Caco-2 (cell line): Measurements from ENCODE around the gene APOL4. TPM values are rescaled to one million over a fixed set of nuclear protein-coding genes. Genes with fewer than 3 reads are reported as not detected.

Experiments
- BruUV-seq: library from RNA; stranded (reverse); fragments of 400-500 nt; replicated peaks from 2 replicates; lab custom pipeline; 2021; lab: Mats Ljungman, UMichigan
- CTCF ChIA-PET: fragments of 300-600 bp; sonication (Branson Sonifier 250); formaldehyde crosslinking; loops from one replicate; lab custom pipeline; 2022; ENCODE audit warnings: antibody characterized with exemption; lab: Charles Lee
- POLR2A ChIA-PET: fragments of 300-600 bp; sonication (Branson Sonifier 250); formaldehyde crosslinking; loops from one replicate; lab custom pipeline; 2022; ENCODE audit warnings: antibody characterized with exemption; lab: Charles Lee
- DNase-seq, 2 experiments: peaks; one replicate each; pipeline versions ENCODE4 v3.0.0 to v3.0.0-alpha.2; 2020 to 2022
- H3K27me3 ChIP-seq: replicated peaks from 2 replicates; pipeline ENCODE4 v1.6.0; 2011; ENCODE audit warnings: low read length; ENCODE audit not compliant: control insufficient read depth, insufficient read depth
- H3K36me3 ChIP-seq: 2 replicates; pipeline ENCODE4 v1.5.1; 2011; ENCODE audit warnings: low read length; ENCODE audit not compliant: control insufficient read depth, insufficient read depth
- H3K4me1 ChIP-seq: fragments of 250-450 bp; sonication (Bioruptor Pico); 2 replicates; pipeline ENCODE4 v1.5.1; 2020; ENCODE audit warnings: mild to moderate bottlenecking
- H3K4me3 ChIP-seq: 2 replicates; pipeline ENCODE4 v1.5.1; 2011; ENCODE audit warnings: low read depth, mild to moderate bottlenecking, control low read depth, low read length
- H3K9me3 ChIP-seq: fragments of 250-450 bp; sonication (Bioruptor Pico); 2 replicates; pipeline ENCODE4 v1.5.1; 2020; ENCODE audit warnings: mild to moderate bottlenecking, moderate library complexity
- H3K27ac Mint-ChIP-seq: one replicate; pipeline ENCODE4 v1.8.0; 2022; ENCODE audit warnings: mixed read lengths; ENCODE audit not compliant: unreplicated experiment
- H3K27me3 Mint-ChIP-seq: one replicate; pipeline ENCODE4 v1.8.0; 2022; ENCODE audit warnings: mixed read lengths; ENCODE audit not compliant: insufficient read depth, unreplicated experiment
- H3K36me3 Mint-ChIP-seq: one replicate; pipeline ENCODE4 v1.8.0; 2022; ENCODE audit warnings: mild to moderate bottlenecking, mixed read lengths; ENCODE audit not compliant: insufficient read depth, unreplicated experiment
- H3K4me1 Mint-ChIP-seq: one replicate; pipeline ENCODE4 v1.8.0; 2022; ENCODE audit warnings: low read depth, mixed read lengths; ENCODE audit not compliant: unreplicated experiment
- H3K4me3 Mint-ChIP-seq: one replicate; pipeline ENCODE4 v1.8.0; 2022; ENCODE audit warnings: mild to moderate bottlenecking, moderate library complexity, mixed read lengths; ENCODE audit not compliant: unreplicated experiment
- H3K9me3 Mint-ChIP-seq: one replicate; pipeline ENCODE4 v1.8.0; 2022; ENCODE audit warnings: mixed read lengths; ENCODE audit not compliant: unreplicated experiment
- CTCF ChIP-seq, 2 experiments: fragments of 200-600 bp in 1 of 2; IDR thresholded peaks; 1 replicate in 1 of 2; 2 replicates in 1 of 2; pipeline versions ENCODE4 v1.5.1 to v1.8.0; 2011 to 2022; ENCODE audit warnings: antibody characterized with exemption in 1 of 2, control low read depth in 1 of 2, inconsistent platforms in 1 of 2, low read depth in 1 of 2, low read length in 1 of 2, mild to moderate bottlenecking in 1 of 2, moderate library complexity in 1 of 2; ENCODE audit not compliant: insufficient read depth in 1 of 2, severe bottlenecking in 1 of 2, unreplicated experiment in 1 of 2
- intact Hi-C: fragments of 100-400 bp; cut with micrococcal nuclease; formaldehyde crosslinking; loops from one replicate; pipeline ENCODE4 v1.10.0; 2022; ENCODE audit not compliant: unreplicated experiment
- total RNA-seq: library from RNA; stranded (reverse); gene quantifications from 2 replicates; pipeline ENCODE4 v1.2.3, GENCODE V29; 2022

APOL4 gene
- total RNA-seq, 1 experiment from 2014 or later = not detected

- H3K27me3 ChIP-seq = no peaks in the 10 kb centered on the region
- no peaks in the 10 kb centered on the region for H3K9me3 ChIP-seq
- peaks cover 24% of the 10 kb centered on the region for H3K4me1 Mint-ChIP-seq
- H3K27ac Mint-ChIP-seq = no peak overlapping the region
- H3K36me3 ChIP-seq = no peaks in the 10 kb centered on the region
- DNase-seq = no peak
- TF ChIP-seq CTCF (IDR thresholded peaks at IDR 0.05; ENCODE audit: insufficient read depth in 1 of 2, low read depth in 1 of 2, low read length in 1 of 2, severe bottlenecking in 1 of 2, unreplicated experiment in 1 of 2) = no peak
- POLR2A ChIA-PET = no interaction called here
- no peak overlapping the region for H3K4me3 ChIP-seq
- no peak overlapping the region for H3K4me3 Mint-ChIP-seq
- no TSS peak for BruUV-seq
- CTCF ChIA-PET = no interaction called here
- peaks cover 9% of the 10 kb centered on the region for H3K27me3 Mint-ChIP-seq
- no peaks in the 10 kb centered on the region for H3K4me1 ChIP-seq
- H3K36me3 Mint-ChIP-seq = no peaks in the 10 kb centered on the region
- intact Hi-C loops = no loop called here
- H3K9me3 Mint-ChIP-seq = no peaks in the 10 kb centered on the region
These were observed 17.1 kb upstream of the APOL4 start for GRCh38 chr22:36218648-36219193.

- H3K4me1 ChIP-seq = no peaks in the 10 kb centered on the region
- Mint-ChIP-seq H3K27me3 (peaks cover 12% of the 10 kb centered on the region), H3K4me1 (peaks cover 9% of the 10 kb centered on the region), H3K27ac (no peak overlapping the region), H3K36me3 (peaks cover 5% of the 10 kb centered on the region), H3K9me3 (peaks cover 15% of the 10 kb centered on the region), H3K4me3 (no peak overlapping the region)
- H3K9me3 ChIP-seq = peaks cover 5% of the 10 kb centered on the region; the same call in 1 of the 2 replicates
- ChIA-PET CTCF (no interaction called here), POLR2A (no interaction called here)
- intact Hi-C loops = no loop called here
- H3K36me3 ChIP-seq = no peaks in the 10 kb centered on the region
- no TSS peak for BruUV-seq
- DNase-seq = no peak
- TF ChIP-seq CTCF (IDR thresholded peaks at IDR 0.05; ENCODE audit: insufficient read depth in 1 of 2, low read depth in 1 of 2, low read length in 1 of 2, severe bottlenecking in 1 of 2, unreplicated experiment in 1 of 2) = no peak
- no peaks in the 10 kb centered on the region for H3K27me3 ChIP-seq
- no peak overlapping the region for H3K4me3 ChIP-seq
These were observed 14.4 kb upstream of the APOL4 start for GRCh38 chr22:36215981-36216380.

GRCh38 chr22:36213586-36213985, 12.0 kb upstream of the APOL4 start:
- Mint-ChIP-seq H3K36me3 (peaks cover 5% of the 10 kb centered on the region), H3K4me1 (peaks cover 6% of the 10 kb centered on the region), H3K27me3 (peaks cover 6% of the 10 kb centered on the region), H3K9me3 (peaks cover 32% of the 10 kb centered on the region), H3K4me3 (no peak overlapping the region), H3K27ac (no peak overlapping the region)
- no peak for TF ChIP-seq CTCF (IDR thresholded peaks at IDR 0.05; ENCODE audit: insufficient read depth in 1 of 2, low read depth in 1 of 2, low read length in 1 of 2, severe bottlenecking in 1 of 2, unreplicated experiment in 1 of 2)
- Histone ChIP-seq H3K9me3 (peaks cover 20% of the 10 kb centered on the region), H3K4me3 (no peak overlapping the region), H3K4me1 (peaks cover 4% of the 10 kb centered on the region; the same call in 1 of the 2 replicates), H3K36me3 (no peaks in the 10 kb centered on the region), H3K27me3 (no peaks in the 10 kb centered on the region)
- ChIA-PET CTCF (no interaction called here), POLR2A (no interaction called here)
- intact Hi-C loops = no loop called here
- no peak for DNase-seq
- BruUV-seq = no TSS peak
